Skeletal muscle cell (primary cell): ENCODE measurements around the gene PPM1B.
"Not testable (repeated sequence)": the region's sequence is repeated elsewhere in the genome, so short reads cannot be mapped to it uniquely, and the experiment has no call there.

Source experiments
- DNase-seq: peaks from one replicate; pipeline ENCODE4 v3.0.0-alpha.2; 2010; ENCODE audit warnings: low read depth
- H3K4me3 ChIP-seq: 2 replicates; pipeline ENCODE4 v1.5.1; 2011; ENCODE audit warnings: low read depth, mild to moderate bottlenecking, control low read depth, low read length, moderate library complexity

Gene PPM1B

DNA sequence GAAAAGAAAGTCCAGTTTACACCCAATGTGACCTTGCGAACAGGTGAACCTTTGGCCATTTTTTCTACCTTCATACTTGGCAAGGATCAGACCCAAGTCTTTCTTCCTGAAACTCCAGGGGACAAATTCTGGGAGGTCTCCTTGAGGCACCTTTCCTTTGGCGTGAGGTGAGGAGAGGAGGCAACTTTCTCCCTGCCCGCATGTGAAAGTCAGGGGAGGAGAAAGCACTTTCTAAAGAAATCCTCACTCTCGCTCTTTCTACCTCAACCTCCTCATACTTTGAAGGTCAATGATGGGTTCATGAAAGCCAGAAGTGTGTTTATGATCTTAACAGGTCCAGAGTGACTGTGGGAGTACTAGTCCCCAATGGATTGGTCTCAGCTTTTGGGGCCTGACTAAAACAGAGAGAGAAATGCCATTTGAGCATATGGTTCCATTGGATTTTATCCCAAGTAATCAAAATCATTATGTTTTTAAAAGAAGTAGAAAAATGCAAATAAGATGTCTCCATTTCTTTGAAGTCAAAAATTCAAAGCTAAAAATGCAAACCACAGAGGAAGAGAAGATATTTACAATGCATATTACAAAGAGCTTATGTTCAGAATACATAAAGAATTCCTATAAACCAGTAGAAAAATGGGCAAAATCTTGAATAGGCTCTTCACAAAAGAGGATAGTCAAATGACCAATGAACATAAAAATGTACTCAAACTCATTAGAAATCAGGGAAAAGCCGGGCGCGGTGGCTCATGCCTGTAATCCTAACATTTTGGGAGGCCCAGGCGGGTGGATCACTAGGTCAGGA is 15.6 kb upstream of the PPM1B start:
- H3K4me3 ChIP-seq = no peak overlapping the region
- no peak for DNase-seq

DNA sequence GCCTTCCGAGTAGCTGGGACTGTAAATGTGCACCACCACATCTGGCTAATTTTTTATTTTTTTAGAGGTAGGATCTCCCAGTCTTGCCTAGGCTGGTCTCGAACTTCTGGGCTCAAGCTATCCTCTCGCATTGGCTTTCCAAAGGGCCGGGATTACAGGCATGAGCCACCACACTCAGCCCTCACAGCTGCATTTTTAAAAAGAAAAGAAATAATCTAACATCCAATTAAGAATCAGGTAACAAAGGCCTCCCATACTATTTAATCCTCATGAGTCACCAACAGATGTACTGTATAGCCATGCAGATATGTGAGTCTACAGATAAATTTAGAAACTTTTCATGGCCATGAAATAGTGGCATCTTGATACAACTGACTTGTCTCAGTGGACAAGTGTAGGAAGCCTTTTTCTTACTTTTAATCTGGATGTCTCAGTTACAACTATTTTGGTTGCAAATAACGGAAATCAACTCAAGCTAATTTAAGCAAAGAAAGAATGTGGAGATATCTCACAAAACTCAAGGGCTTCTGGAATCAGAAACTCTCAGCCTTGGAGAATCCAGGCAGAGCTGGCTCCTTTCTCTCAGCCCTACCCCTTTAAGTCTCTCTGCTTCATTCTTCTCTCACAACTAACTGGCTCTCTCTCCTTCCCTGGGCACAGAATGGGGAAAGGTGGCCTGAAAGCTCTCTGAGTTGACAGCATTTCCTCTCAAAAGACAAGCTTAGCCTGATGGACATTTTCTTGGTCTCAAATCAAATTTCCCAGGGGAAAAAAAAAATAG is 12.8 kb upstream of the PPM1B start:
- H3K4me3 ChIP-seq = no peak overlapping the region
- DNase-seq = peak; percentile 10

DNA sequence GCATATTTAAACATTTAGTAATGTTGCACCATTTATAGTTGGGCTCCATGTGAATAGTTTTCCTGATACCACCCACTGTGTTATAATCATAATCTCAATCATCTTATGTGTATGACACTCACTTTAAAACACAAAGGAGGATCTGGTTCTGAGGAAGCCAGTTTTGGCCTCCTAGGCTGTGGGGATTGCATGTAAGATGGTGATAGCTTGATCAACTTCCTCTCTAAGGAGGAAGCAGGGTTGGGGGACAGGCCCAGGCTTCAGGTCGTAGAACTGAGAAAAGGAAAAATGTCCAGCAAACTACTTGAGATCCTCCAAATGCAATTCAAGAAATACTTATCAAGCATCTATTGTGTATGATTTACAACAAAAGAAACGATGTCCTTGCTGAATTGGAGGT is 4.9 kb upstream of the PPM1B start:
- DNase-seq = no peak
- no peak overlapping the region for H3K4me3 ChIP-seq

DNA sequence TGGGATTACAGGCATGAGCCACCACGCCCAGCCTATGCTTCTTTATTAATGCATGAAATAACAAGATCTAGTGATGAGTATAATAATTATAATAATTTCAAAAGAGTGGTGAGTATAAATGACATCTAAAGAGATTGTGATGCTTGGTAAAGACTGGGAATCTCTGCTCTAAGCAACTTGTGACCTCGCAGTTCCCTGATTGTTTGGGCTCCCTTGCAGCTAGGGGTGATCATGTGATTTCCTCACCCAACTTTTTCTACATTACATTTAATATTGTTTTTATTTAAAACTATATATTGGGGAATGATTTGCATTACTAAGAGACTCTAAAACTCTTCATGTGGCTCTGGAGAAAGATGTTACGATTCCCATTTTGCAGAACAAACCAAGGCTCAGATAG is 4.1 kb upstream of the PPM1B start:
- no peak overlapping the region for H3K4me3 ChIP-seq
- DNase-seq = no peak

- H3K4me3 ChIP-seq = no peak overlapping the region
- no peak for DNase-seq
Observed at GRCh38 chr2:44166096-44166495, 2.6 kb upstream of the PPM1B start.

GRCh38 chr2:44167311-44167907 is 1.3 kb upstream of the PPM1B start:
- no peak for DNase-seq
- H3K4me3 ChIP-seq = peak overlapping the region; percentile 73

- H3K4me3 ChIP-seq = peak overlapping the region; percentile 73
- peak; percentile 100 for DNase-seq
Observed at GRCh38 chr2:44167908-44168680, 581 bp upstream of the PPM1B start.

- DNase-seq = no peak
- H3K4me3 ChIP-seq = peak overlapping the region; percentile 77
Observed at GRCh38 chr2:44169155-44169898, 652 bp downstream of the PPM1B start.

- H3K4me3 ChIP-seq = peak overlapping the region; percentile 77
- DNase-seq = peak; percentile 62
Observed at GRCh38 chr2:44170311-44170717, 1.6 kb downstream of the PPM1B start.

GRCh38 chr2:44171018-44171417 is 2.3 kb downstream of the PPM1B start:
- H3K4me3 ChIP-seq = peak overlapping the region; percentile 77
- DNase-seq = peak; percentile 9

DNA sequence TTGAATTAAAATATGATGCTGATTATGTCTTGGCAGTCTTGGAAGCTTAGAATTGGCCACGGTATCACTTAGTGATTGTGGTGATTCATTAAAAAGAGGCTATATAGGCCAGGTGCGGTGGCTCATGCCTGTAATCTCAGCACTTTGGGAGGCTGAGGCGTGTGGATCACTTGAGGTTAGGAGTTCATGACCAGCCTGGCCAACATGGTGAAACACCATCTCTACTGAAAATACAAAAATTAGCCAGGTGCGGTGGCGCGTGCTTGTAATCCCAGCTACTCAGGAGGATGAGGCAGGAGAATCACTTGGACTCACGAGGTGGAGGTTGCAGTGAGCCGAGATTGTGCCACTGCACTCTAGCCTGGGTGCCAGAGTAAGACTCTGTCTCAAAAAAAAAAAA is 2.8 kb downstream of the PPM1B start:
- DNase-seq = not testable (repeated sequence)
- peak overlapping the region; percentile 77 for H3K4me3 ChIP-seq

DNA sequence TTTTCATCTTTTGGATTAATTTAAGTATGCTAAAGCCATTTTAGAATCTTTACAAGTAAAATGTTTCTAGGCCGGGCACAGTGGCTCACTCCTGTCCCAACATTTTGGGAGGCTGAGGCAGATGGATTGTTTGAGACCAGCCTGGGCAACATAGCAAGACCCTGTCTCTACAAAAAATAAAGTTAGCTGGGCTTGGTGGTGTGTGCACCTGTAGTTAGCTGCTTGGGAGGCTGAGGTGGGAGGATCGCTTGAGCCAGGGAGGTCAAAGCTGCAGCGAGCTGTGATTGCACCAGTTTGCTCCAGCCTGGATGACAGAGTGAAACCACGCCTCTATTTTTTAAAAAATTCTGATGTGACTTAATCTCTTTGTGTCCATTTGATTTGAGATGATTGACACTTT is 3.9 kb downstream of the PPM1B start:
- H3K4me3 ChIP-seq = no peak overlapping the region
- no peak for DNase-seq

DNA sequence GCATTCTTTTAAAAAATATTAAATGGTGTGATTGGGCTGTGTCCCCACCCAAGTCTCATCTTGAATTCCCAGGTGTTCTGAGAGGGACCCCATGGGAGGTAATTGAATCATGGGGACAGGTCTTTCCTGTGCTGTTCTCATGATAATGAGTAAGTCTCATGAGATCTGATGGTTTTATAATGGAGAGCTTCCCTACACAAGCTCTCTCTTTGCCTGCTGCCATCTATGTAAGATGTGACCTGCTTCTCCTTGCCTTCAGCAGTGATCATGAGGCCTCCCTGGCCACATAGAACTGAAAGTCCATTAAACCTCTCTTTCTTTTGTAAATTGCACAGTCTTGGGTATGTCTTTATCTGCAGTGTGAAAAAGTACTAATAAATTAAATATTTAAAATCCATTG is 10.3 kb downstream of the PPM1B start:
- no peak overlapping the region for H3K4me3 ChIP-seq
- DNase-seq = no peak

DNA sequence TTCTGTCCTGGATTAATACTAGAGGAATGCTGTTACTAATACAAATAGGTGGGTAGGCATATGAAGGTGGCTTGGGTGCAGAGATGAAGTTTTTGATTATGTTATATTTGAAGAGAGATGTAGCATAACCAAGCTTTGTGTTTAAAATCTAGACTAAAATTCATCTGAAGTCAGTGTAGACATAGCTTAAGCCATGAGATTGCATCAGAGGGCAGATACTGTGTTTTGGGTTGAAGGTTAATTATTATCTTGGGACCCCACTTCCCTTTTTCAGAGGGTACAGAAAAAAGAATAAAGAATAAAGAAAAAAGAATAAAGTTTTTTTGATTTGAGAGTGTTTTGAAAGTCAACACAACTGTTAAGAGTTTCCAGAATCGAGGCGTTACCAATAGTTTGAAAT is 13.0 kb downstream of the PPM1B start:
- DNase-seq = no peak
- H3K4me3 ChIP-seq = no peak overlapping the region

GRCh38 chr2:44184106-44184505 is 15.4 kb downstream of the PPM1B start:
- H3K4me3 ChIP-seq = no peak overlapping the region
- no peak for DNase-seq

- H3K4me3 ChIP-seq = no peak overlapping the region
- no peak for DNase-seq
Observed at GRCh38 chr2:44186810-44187209, 18.1 kb downstream of the PPM1B start.

- DNase-seq = no peak
Observed at GRCh38 chr2:44187251-44187650, 18.6 kb downstream of the PPM1B start.

DNA sequence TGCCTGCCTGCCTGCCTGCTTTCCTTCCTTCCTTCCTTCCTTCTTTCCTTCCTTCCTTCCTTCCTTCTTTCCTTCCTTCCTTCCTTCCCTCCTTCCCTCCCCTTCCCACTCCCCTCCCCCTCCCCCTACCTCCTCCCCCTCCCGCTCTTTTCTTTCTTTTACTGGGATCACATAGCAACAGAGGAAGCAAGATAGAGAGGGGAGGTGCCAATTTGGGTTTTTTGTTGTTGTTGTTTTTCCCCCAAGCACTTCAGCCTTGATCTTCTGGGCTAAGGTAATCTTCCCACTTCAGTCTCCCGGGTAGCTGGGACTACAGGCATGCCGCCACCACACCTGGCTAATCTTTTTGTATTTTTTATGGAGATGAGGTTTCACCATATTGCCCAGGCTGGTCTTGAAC is 20.0 kb downstream of the PPM1B start:
- H3K4me3 ChIP-seq = no peak overlapping the region
- no peak for DNase-seq

More at GRCh38 chr2:44187251-44187650, 18.6 kb downstream of the PPM1B start:
- no peak overlapping the region for H3K4me3 ChIP-seq

DNA sequence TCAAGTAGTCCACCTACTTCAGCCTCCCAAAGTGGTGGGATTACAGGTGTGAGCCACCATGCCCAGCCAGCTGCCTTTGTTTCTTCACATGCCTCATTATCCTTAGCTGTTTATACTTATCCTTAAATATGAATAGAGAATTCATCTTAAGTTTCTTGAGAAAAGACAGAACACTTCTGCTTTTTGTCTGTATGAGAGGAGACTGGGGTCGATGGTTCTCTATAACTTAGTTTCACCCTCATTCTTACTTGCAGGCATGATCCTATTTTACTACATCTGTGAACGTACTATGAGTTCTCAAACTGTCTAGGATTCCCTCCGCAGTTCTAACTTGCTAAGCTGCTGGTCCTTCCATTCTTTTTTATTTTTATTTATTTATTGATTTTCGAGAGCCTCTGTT is 20.4 kb downstream of the PPM1B start:
- no peak overlapping the region for H3K4me3 ChIP-seq
- DNase-seq = no peak
